DOHH2 (cell line): ENCODE data around the gene GSKIP.

ENCODE experiments used
- H3F3A ChIP-seq: fragments of 200-600 bp; sonication (generic), shearing (Covaris generic); 2 replicates; pipeline ENCODE4 v1.6.0; 2016; ENCODE audit warnings: antibody characterized with exemption, mild to moderate bottlenecking; ENCODE audit not compliant: control insufficient read depth, insufficient read depth
- H3K27ac ChIP-seq: fragments of 200-600 bp; sonication (generic); 2 replicates; pipeline ENCODE4 v1.5.1; 2014; ENCODE audit warnings: low read depth, mild to moderate bottlenecking, low read length, moderate library complexity
- H3K27me3 ChIP-seq: fragments of 200-600 bp; sonication (generic); 2 replicates; pipeline ENCODE4 v1.6.1; 2014; ENCODE audit warnings: mild to moderate bottlenecking, low read length, mixed read lengths; ENCODE audit not compliant: control insufficient read depth
- H3K36me3 ChIP-seq: fragments of 200-600 bp; sonication (generic); 2 replicates; pipeline ENCODE4 v1.6.1; 2014; ENCODE audit warnings: mild to moderate bottlenecking, low read length, moderate library complexity, mixed read lengths; ENCODE audit not compliant: control insufficient read depth
- H3K4me1 ChIP-seq: fragments of 200-600 bp; sonication (generic); 2 replicates; pipeline ENCODE4 v1.6.1; 2014; ENCODE audit warnings: mild to moderate bottlenecking, low read length, mixed read lengths; ENCODE audit not compliant: control insufficient read depth
- H3K4me2 ChIP-seq: fragments of 200-600 bp; sonication (generic); 2 replicates; pipeline ENCODE4 v1.6.0; 2014; ENCODE audit warnings: mild to moderate bottlenecking, low read length, moderate library complexity
- H3K4me3 ChIP-seq: fragments of 200-600 bp; sonication (generic); 2 replicates; pipeline ENCODE4 v1.5.1; 2014; ENCODE audit warnings: mild to moderate bottlenecking, low read length, mixed read lengths
- H3K79me2 ChIP-seq: fragments of 200-600 bp; sonication (generic); 2 replicates; pipeline ENCODE4 v1.6.1; 2014; ENCODE audit warnings: mild to moderate bottlenecking, low read length, mixed read lengths; ENCODE audit not compliant: control insufficient read depth
- H3K9me2 ChIP-seq: fragments of 200-600 bp; sonication (generic); replicated peaks from 2 replicates; pipeline ENCODE4 v1.6.1; 2014; ENCODE audit warnings: mild to moderate bottlenecking, low read length, mixed read lengths; ENCODE audit not compliant: control insufficient read depth
- H3K9me3 ChIP-seq: fragments of 200-600 bp; sonication (generic); 2 replicates; pipeline ENCODE4 v1.6.1; 2014; ENCODE audit warnings: antibody characterized with exemption, low read length, mixed read lengths; ENCODE audit not compliant: control insufficient read depth, insufficient read depth
- H4K20me1 ChIP-seq: fragments of 200-600 bp; sonication (generic); 2 replicates; pipeline ENCODE4 v1.6.0; 2014; ENCODE audit warnings: low read depth, mild to moderate bottlenecking, antibody characterized with exemption, low read length, moderate library complexity; ENCODE audit not compliant: control insufficient read depth, insufficient read depth
- EZH2phosphoT487 ChIP-seq: fragments of 200-600 bp; sonication (generic); IDR thresholded peaks from 2 replicates; pipeline ENCODE4 v1.6.1; 2017; ENCODE audit warnings: borderline replicate concordance, mild to moderate bottlenecking, antibody characterized with exemption, low read length, moderate library complexity, mixed read lengths
- TF ChIP-seq, protein P1 (sequence below): fragments of 200-600 bp; sonication (generic); IDR thresholded peaks from one replicate; pipeline ENCODE4 v1.5.1; 2014; ENCODE audit warnings: antibody characterized with exemption, mild to moderate bottlenecking, low read depth, low read length; ENCODE audit not compliant: poor library complexity, severe bottlenecking

Gene GSKIP

DNA sequence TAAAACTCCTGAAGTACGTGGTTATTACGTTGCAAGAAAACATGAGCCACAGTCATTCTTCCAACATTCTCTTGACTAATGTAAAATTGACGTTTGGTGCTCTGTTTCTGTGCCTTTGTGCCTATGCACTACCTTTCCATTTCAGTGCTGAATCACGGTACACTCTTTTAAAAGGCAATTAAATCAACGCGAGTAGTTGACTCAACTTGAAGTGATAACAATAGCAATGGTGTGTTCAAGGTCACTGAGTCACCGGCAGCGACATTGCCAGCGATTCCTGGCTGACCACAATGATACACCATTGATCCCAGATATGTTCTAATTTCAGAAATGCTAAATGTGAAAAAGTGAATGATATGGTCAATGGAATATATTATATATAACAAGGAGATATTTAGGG is 46.4 kb downstream of the GSKIP start:
- no peaks in the 10 kb centered on the region for H3F3A ChIP-seq
- no peaks in the 10 kb centered on the region for H3K4me1 ChIP-seq
- no peaks in the 10 kb centered on the region for H3K79me2 ChIP-seq
- no peaks in the 10 kb centered on the region for H3K9me2 ChIP-seq
- TF ChIP-seq EZH2phosphoT487, result no peak
- TF ChIP-seq, protein P1, sequence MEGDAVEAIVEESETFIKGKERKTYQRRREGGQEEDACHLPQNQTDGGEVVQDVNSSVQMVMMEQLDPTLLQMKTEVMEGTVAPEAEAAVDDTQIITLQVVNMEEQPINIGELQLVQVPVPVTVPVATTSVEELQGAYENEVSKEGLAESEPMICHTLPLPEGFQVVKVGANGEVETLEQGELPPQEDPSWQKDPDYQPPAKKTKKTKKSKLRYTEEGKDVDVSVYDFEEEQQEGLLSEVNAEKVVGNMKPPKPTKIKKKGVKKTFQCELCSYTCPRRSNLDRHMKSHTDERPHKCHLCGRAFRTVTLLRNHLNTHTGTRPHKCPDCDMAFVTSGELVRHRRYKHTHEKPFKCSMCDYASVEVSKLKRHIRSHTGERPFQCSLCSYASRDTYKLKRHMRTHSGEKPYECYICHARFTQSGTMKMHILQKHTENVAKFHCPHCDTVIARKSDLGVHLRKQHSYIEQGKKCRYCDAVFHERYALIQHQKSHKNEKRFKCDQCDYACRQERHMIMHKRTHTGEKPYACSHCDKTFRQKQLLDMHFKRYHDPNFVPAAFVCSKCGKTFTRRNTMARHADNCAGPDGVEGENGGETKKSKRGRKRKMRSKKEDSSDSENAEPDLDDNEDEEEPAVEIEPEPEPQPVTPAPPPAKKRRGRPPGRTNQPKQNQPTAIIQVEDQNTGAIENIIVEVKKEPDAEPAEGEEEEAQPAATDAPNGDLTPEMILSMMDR, result no peak
- no peak overlapping the region for H3K4me2 ChIP-seq
- no peaks in the 10 kb centered on the region for H3K9me3 ChIP-seq
- no peak overlapping the region for H3K4me3 ChIP-seq
- H3K27me3 ChIP-seq, result no peaks in the 10 kb centered on the region
- H3K36me3 ChIP-seq, result no peaks in the 10 kb centered on the region
- no peaks in the 10 kb centered on the region for H4K20me1 ChIP-seq
- no peak overlapping the region for H3K27ac ChIP-seq

DNA sequence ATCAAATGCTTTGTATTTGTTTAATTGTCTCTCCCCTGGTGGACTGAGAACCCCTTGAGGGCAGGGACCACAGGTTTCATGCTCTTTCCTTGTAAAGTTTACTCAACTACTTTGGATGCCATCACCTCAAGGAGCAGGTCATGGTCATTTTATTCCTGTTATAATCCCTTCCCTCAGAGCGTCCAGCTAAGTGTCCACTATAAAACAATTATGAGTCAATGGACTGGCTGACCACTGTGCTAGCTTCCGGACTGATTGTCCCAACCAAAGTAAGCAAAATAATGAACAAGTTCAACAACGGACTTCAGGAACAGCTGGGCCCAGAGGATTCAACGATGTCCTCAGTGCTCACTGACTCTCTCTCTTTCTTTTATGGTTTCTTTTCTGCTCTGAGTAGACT is 46.8 kb downstream of the GSKIP start:
- Histone ChIP-seq H3K79me2 (no peaks in the 10 kb centered on the region), H3K9me3 (no peaks in the 10 kb centered on the region), H3F3A (no peaks in the 10 kb centered on the region), H3K4me1 (no peaks in the 10 kb centered on the region), H3K4me3 (no peak overlapping the region), H3K9me2 (no peaks in the 10 kb centered on the region), H3K36me3 (no peaks in the 10 kb centered on the region), H3K4me2 (no peak overlapping the region), H3K27ac (no peak overlapping the region), H4K20me1 (no peaks in the 10 kb centered on the region), H3K27me3 (no peaks in the 10 kb centered on the region)
- TF ChIP-seq EZH2phosphoT487, result no peak
- TF ChIP-seq, protein P1, result no peak

- H3K9me3 ChIP-seq, result no peaks in the 10 kb centered on the region
- no peaks in the 10 kb centered on the region for H3K27me3 ChIP-seq
- TF ChIP-seq, protein P1, result no peak
- TF ChIP-seq EZH2phosphoT487, result no peak
These were observed 50.2 kb downstream of the GSKIP start for GRCh38 chr14:96413526-96413925.

GRCh38 chr14:96415559-96415958 is 52.2 kb downstream of the GSKIP start:
- Histone ChIP-seq H3K27me3 (no peaks in the 10 kb centered on the region), H3K9me3 (no peaks in the 10 kb centered on the region), H3K36me3 (no peaks in the 10 kb centered on the region), H3K9me2 (no peaks in the 10 kb centered on the region), H3F3A (no peaks in the 10 kb centered on the region), H3K79me2 (no peaks in the 10 kb centered on the region), H3K4me2 (no peak overlapping the region), H3K27ac (no peak overlapping the region), H3K4me3 (no peak overlapping the region), H3K4me1 (no peaks in the 10 kb centered on the region), H4K20me1 (no peaks in the 10 kb centered on the region)
- no peak for TF ChIP-seq EZH2phosphoT487
- TF ChIP-seq, protein P1, result no peak

More at GRCh38 chr14:96413526-96413925, 50.2 kb downstream of the GSKIP start:
- no peak overlapping the region for H3K4me3 ChIP-seq
- no peaks in the 10 kb centered on the region for H3K4me1 ChIP-seq
- no peak overlapping the region for H3K4me2 ChIP-seq
- H3K9me2 ChIP-seq, result no peaks in the 10 kb centered on the region
- no peaks in the 10 kb centered on the region for H3K79me2 ChIP-seq
- H4K20me1 ChIP-seq, result no peaks in the 10 kb centered on the region
- no peak overlapping the region for H3K27ac ChIP-seq
- H3K36me3 ChIP-seq, result no peaks in the 10 kb centered on the region
- H3F3A ChIP-seq, result no peaks in the 10 kb centered on the region
